ENCODE measurements around the gene RAB7B. TPM values are rescaled to one million over a fixed set of nuclear protein-coding genes. Genes with fewer than 3 reads are reported as not detected.

RAB7B gene
- total RNA-seq, 3 donors from 2014 or later, result 0.69 to 1.3 (median 0.76) TPM

- DNase-seq (peak in 1 of 3 donors; percentile 2), ATAC-seq (no peak)
- Histone ChIP-seq H3K4me3 (no peak overlapping the region), H3K9me3 (no peaks in the 10 kb centered on the region), H3K36me3 (ENCODE audit: low read depth) (no peaks in the 10 kb centered on the region), H3K4me1 (ENCODE audit: low read depth) (no peaks in the 10 kb centered on the region)
- no peak for TF ChIP-seq CTCF (IDR thresholded peaks at IDR 0.05)
- intact Hi-C loops (cut with DNase I, micrococcal nuclease), result no loop called here
Measured at GRCh38 chr1:205938682-205939081, 64.5 kb downstream of the RAB7B start.

GRCh38 chr1:205936846-205937586 lies 66.2 kb downstream of the RAB7B start:
- Histone ChIP-seq H3K4me1 (ENCODE audit: low read depth) (no peaks in the 10 kb centered on the region), H3K36me3 (ENCODE audit: low read depth) (no peaks in the 10 kb centered on the region), H3K4me3 (no peak overlapping the region), H3K9me3 (no peaks in the 10 kb centered on the region)
- no peak for ATAC-seq
- peak in 1 of 3 donors; percentile 2 for DNase-seq
- TF ChIP-seq CTCF (IDR thresholded peaks at IDR 0.05), result no peak
- intact Hi-C loops (cut with DNase I, micrococcal nuclease), result no loop called here

GRCh38 chr1:205936311-205936710 lies 66.9 kb downstream of the RAB7B start:
- no peak for TF ChIP-seq CTCF (IDR thresholded peaks at IDR 0.05)
- no peaks in the 10 kb centered on the region for H3K9me3 ChIP-seq
- no peaks in the 10 kb centered on the region for H3K36me3 ChIP-seq (ENCODE audit: low read depth)
- H3K4me3 ChIP-seq, result no peak overlapping the region
- ATAC-seq (no peak), DNase-seq (no peak)
- no peaks in the 10 kb centered on the region for H3K4me1 ChIP-seq (ENCODE audit: low read depth)
- intact Hi-C loops (cut with DNase I, micrococcal nuclease), result no loop called here

GRCh38 chr1:205935869-205936268 lies 67.3 kb downstream of the RAB7B start:
- DNase-seq, result no peak
- Histone ChIP-seq H3K36me3 (ENCODE audit: low read depth) (no peaks in the 10 kb centered on the region), H3K4me3 (no peak overlapping the region), H3K9me3 (no peaks in the 10 kb centered on the region), H3K4me1 (ENCODE audit: low read depth) (no peaks in the 10 kb centered on the region)
- no peak for ATAC-seq
- no peak for TF ChIP-seq CTCF (IDR thresholded peaks at IDR 0.05)
- intact Hi-C loops (cut with DNase I, micrococcal nuclease), result no loop called here

GRCh38 chr1:205934788-205935187 lies 68.4 kb downstream of the RAB7B start:
- no peak for DNase-seq
- H3K4me3 ChIP-seq, result no peak overlapping the region
- no peaks in the 10 kb centered on the region for H3K9me3 ChIP-seq
- H3K36me3 ChIP-seq (ENCODE audit: low read depth), result no peaks in the 10 kb centered on the region
- intact Hi-C loops (cut with DNase I, micrococcal nuclease), result no loop called here
- no peaks in the 10 kb centered on the region for H3K4me1 ChIP-seq (ENCODE audit: low read depth)
- no peak for TF ChIP-seq CTCF (IDR thresholded peaks at IDR 0.05)
- no peak for ATAC-seq

Data from mucosa of descending colon (tissue), 3 donors.